HG03060 (cell line): ENCODE measurements around the gene RNASE4.
"Not testable (repeated sequence)": the region's sequence is repeated elsewhere in the genome, so short reads cannot be mapped to it uniquely, and the experiment has no call there.

Source experiments
- ATAC-seq: cut with Tn5 transposase; IDR thresholded peaks from one replicate; pipeline ENCODE4 v1.9.1; 2021; ENCODE audit warnings: low read depth, moderate number of reproducible peaks; ENCODE audit not compliant: unreplicated experiment

RNASE4 gene

GRCh38 chr14:20734430-20734806 lies 50.1 kb downstream of the RNASE4 start:
- no peak for ATAC-seq

- ATAC-seq: not testable (repeated sequence)
Measured at GRCh38 chr14:20738292-20738691, 53.9 kb downstream of the RNASE4 start.

- no peak for ATAC-seq
Measured at GRCh38 chr14:20742132-20742531, 57.8 kb downstream of the RNASE4 start.

GRCh38 chr14:20743556-20743955 lies 59.2 kb downstream of the RNASE4 start:
- no peak for ATAC-seq

GRCh38 chr14:20745571-20746358 lies 61.4 kb downstream of the RNASE4 start, which contains the start of gene EDDM3A:
Gene EDDM3A (plus strand): TSS chr14:20745887. CDS start chr14:20747581, 1,694 bp downstream.
- no peak for ATAC-seq

- no peak for ATAC-seq
Measured at GRCh38 chr14:20746566-20746965, 62.2 kb downstream of the RNASE4 start.

GRCh38 chr14:20748439-20748838 lies 64.1 kb downstream of the RNASE4 start:
- no peak for ATAC-seq

GRCh38 chr14:20750194-20750593 lies 65.8 kb downstream of the RNASE4 start:
- no peak for ATAC-seq
